Inflammatory macrophage treated with lipopolysaccharide for 4 hours (primary cell): Measurements from ENCODE around the gene ARF4.

Source experiments
- DNase-seq: peaks from one replicate; pipeline ENCODE4 v3.0.0-alpha.2; 2020

ARF4 gene

GRCh38 chr3:57575966-57576626 is 21.0 kb downstream of the ARF4 start:
- DNase-seq, result no peak

- DNase-seq, result no peak
Measured at GRCh38 chr3:57572096-57572495, 25.0 kb downstream of the ARF4 start.

- no peak for DNase-seq
Measured at GRCh38 chr3:57570878-57571277, 26.3 kb downstream of the ARF4 start.

- no peak for DNase-seq
Measured at GRCh38 chr3:57569859-57570450, 27.2 kb downstream of the ARF4 start.

GRCh38 chr3:57559526-57559925 is 37.6 kb downstream of the ARF4 start:
- DNase-seq, result no peak

- DNase-seq, result peak; percentile 47
Measured at GRCh38 chr3:57557085-57557537, 40.0 kb downstream of the ARF4 start.

- peak; percentile 38 for DNase-seq
Measured at GRCh38 chr3:57556459-57557084, 40.6 kb downstream of the ARF4 start.

GRCh38 chr3:57555738-57556458 is 41.2 kb downstream of the ARF4 start, which contains the start of gene PDE12:
Gene PDE12, plus strand, starts transcription at chr3:57556274. Its CDS starts 106 bp downstream, at chr3:57556380.
- peak; percentile 93 for DNase-seq

- no peak for DNase-seq
Measured at GRCh38 chr3:57555306-57555705, 41.8 kb downstream of the ARF4 start.

GRCh38 chr3:57546616-57547015 is 50.5 kb downstream of the ARF4 start:
- no peak for DNase-seq

GRCh38 chr3:57545636-57546268 is 51.4 kb downstream of the ARF4 start:
- DNase-seq, result no peak

- no peak for DNase-seq
Measured at GRCh38 chr3:57544181-57545125, 52.7 kb downstream of the ARF4 start, which contains the start of gene DNAH12. Gene DNAH12, minus strand, starts transcription at chr3:57544344. Its CDS starts 1,474 bp downstream, at chr3:57542870.

GRCh38 chr3:57538465-57538864 is 58.7 kb downstream of the ARF4 start:
- DNase-seq, result no peak

- no peak for DNase-seq
Measured at GRCh38 chr3:57530071-57530608, 67.0 kb downstream of the ARF4 start.
